ENCODE data around the gene DCDC2. TPM values are rescaled to one million over a fixed set of nuclear protein-coding genes. Genes with fewer than 3 reads are reported as not detected.

DCDC2 gene
- total RNA-seq, 1 donor from 2014 or later: 0.13 TPM

DNA sequence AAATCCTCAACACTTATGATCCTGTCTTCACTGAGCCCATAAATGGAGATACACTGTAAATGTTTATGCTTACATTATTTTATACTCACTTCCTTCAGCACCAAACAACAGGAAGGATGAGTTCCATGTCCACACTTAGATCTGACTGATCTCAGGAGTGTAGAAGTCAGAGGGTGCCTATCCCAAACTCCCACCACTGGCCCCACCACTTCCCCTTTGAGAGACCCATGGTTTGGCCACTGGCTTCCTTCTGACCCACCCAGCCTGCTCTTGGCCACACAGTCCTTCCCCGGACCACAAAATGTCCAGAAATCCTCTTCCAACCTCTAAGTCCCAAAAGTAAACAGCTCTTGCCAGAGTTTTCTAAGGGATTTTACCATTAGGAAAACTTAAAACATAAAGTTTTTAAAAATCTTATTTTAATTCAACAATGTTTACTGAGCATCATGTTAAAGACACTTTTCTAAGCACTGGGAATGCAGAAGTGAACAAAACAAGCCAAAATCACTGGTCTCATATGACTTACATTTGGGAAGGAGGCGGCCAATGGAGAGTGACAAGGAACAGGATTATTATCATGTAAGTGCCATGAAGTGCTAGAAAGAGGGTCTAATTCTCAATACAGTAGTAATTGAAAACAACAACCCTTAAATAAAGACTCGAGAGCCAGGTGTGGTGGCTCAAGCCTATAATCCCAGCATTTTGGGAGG, 128.0 kb downstream of the DCDC2 start:
- no peak for DNase-seq (ENCODE audit: low spot score)
- Mint-ChIP-seq H3K4me1 (ENCODE audit: unreplicated experiment) (peaks cover 2% of the 10 kb centered on the region), H3K36me3 (ENCODE audit: low read depth, unreplicated experiment) (no peaks in the 10 kb centered on the region), H3K27me3 (ENCODE audit: unreplicated experiment) (no peaks in the 10 kb centered on the region), H3K27ac (ENCODE audit: unreplicated experiment) (no peak overlapping the region), H3K4me3 (ENCODE audit: unreplicated experiment) (no peak overlapping the region), H3K9me3 (ENCODE audit: unreplicated experiment) (no peaks in the 10 kb centered on the region)
- TF ChIP-seq, protein P1, sequence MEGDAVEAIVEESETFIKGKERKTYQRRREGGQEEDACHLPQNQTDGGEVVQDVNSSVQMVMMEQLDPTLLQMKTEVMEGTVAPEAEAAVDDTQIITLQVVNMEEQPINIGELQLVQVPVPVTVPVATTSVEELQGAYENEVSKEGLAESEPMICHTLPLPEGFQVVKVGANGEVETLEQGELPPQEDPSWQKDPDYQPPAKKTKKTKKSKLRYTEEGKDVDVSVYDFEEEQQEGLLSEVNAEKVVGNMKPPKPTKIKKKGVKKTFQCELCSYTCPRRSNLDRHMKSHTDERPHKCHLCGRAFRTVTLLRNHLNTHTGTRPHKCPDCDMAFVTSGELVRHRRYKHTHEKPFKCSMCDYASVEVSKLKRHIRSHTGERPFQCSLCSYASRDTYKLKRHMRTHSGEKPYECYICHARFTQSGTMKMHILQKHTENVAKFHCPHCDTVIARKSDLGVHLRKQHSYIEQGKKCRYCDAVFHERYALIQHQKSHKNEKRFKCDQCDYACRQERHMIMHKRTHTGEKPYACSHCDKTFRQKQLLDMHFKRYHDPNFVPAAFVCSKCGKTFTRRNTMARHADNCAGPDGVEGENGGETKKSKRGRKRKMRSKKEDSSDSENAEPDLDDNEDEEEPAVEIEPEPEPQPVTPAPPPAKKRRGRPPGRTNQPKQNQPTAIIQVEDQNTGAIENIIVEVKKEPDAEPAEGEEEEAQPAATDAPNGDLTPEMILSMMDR (IDR thresholded peaks at IDR 0.05; ENCODE audit: unreplicated experiment): no peak

DNA sequence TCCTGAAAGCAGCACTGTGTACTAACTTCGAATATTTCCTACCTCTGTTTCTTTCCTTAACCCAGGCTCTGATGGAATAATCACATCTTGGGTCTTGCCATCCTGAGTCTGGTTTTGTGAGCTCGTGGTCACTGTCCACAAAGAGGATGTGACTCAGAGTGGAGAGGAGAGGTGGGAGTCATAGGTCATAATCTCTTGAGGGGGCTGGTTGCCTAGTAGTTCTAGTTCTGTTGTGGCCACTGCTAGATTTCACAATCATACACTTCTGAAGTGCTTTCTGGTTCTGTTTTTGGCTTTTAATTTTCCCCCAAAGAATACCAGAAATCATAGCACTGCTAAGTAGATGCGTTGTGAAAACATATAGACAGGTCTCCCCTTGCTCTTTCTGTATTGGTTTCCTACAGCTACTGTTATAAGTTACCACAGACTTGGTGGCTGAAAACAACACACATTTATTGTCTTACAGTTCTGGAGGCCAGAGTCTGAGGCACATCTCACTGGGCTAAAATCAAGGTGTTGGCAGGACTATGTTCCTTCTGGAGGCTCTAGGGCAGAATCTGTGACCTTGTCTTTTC, 129.1 kb downstream of the DCDC2 start:
- H3K4me1 Mint-ChIP-seq (ENCODE audit: unreplicated experiment): no peaks in the 10 kb centered on the region
- no peak overlapping the region for H3K4me3 Mint-ChIP-seq (ENCODE audit: unreplicated experiment)
- TF ChIP-seq, protein P1 (IDR thresholded peaks at IDR 0.05; ENCODE audit: unreplicated experiment): no peak
- H3K27me3 Mint-ChIP-seq (ENCODE audit: unreplicated experiment): no peaks in the 10 kb centered on the region
- no peaks in the 10 kb centered on the region for H3K36me3 Mint-ChIP-seq (ENCODE audit: low read depth, unreplicated experiment)
- H3K27ac Mint-ChIP-seq (ENCODE audit: unreplicated experiment): no peak overlapping the region
- no peak for DNase-seq (ENCODE audit: low spot score)
- H3K9me3 Mint-ChIP-seq (ENCODE audit: unreplicated experiment): no peaks in the 10 kb centered on the region

DNA sequence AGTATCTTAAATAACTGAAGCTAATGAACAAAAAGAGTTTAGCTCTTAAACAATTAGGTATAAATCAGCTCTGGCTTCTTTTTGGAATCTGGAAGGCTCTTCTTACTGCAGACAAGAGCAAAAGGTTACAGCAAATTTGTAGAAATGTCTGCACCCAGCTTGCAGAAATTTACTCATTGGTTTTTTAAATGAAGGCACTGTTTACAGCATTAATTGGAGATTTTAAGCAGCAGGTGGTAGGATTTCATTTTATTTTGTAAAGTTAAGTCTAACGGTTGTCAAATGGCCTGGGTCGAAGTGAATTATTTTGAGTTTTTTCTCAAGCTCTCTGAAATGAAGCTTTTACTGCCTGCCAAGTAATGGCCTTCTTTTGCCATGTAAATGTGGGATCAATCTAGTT, 129.7 kb downstream of the DCDC2 start:
- H3K4me3 Mint-ChIP-seq (ENCODE audit: unreplicated experiment): no peak overlapping the region

DNA sequence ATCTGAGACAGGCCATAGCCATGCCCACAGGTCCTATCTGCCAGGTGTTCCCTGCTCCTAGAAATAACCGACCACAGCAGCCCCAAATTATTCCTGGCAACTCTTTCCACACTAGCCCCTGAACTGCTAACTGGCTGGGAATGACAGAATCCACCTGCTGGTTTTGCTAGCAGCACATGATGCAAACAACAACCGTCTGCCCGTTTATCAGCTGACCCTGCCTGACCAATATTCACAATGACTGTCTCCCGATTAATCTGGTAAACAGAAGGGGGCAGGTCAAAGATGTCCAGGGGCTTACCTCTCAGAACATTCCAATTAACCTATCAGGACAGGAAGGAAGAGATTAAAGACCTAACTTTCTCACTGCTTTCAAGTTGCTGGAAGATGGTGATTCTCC, 130.3 kb downstream of the DCDC2 start:
- Mint-ChIP-seq H3K27me3 (ENCODE audit: unreplicated experiment) (no peaks in the 10 kb centered on the region), H3K9me3 (ENCODE audit: unreplicated experiment) (no peaks in the 10 kb centered on the region), H3K4me1 (ENCODE audit: unreplicated experiment) (no peaks in the 10 kb centered on the region), H3K27ac (ENCODE audit: unreplicated experiment) (no peak overlapping the region), H3K36me3 (ENCODE audit: low read depth, unreplicated experiment) (no peaks in the 10 kb centered on the region), H3K4me3 (ENCODE audit: unreplicated experiment) (no peak overlapping the region)
- no peak for DNase-seq (ENCODE audit: low spot score)
- TF ChIP-seq, protein P1 (IDR thresholded peaks at IDR 0.05; ENCODE audit: unreplicated experiment): no peak

More for the DNA sequence above, 129.7 kb downstream of the DCDC2 start:
- Mint-ChIP-seq H3K27me3 (ENCODE audit: unreplicated experiment) (no peaks in the 10 kb centered on the region), H3K4me1 (ENCODE audit: unreplicated experiment) (no peaks in the 10 kb centered on the region), H3K36me3 (ENCODE audit: low read depth, unreplicated experiment) (no peaks in the 10 kb centered on the region), H3K27ac (ENCODE audit: unreplicated experiment) (no peak overlapping the region), H3K9me3 (ENCODE audit: unreplicated experiment) (no peaks in the 10 kb centered on the region)
- no peak for DNase-seq (ENCODE audit: low spot score)
- TF ChIP-seq, protein P1 (IDR thresholded peaks at IDR 0.05; ENCODE audit: unreplicated experiment): no peak

DNA sequence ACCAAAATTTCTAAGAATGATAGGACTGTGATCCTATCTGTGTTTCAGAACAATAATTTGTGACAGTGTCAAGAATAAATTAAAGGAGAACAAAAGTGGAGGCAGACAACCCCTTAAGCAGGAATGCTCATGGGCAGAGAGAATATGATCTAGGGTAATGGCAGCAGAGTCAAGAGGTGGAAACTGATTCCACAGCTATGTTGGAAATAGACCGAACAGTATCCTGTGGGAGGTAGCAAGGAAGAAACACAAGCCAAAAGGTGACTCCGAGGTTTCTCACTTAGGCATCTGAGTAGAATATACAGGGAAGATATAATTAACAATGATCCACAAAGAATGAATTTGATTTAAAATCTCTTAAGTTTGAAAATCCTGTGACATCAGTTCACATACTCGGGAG, 131.3 kb downstream of the DCDC2 start:
- Mint-ChIP-seq H3K9me3 (ENCODE audit: unreplicated experiment) (no peaks in the 10 kb centered on the region), H3K36me3 (ENCODE audit: low read depth, unreplicated experiment) (no peaks in the 10 kb centered on the region), H3K4me3 (ENCODE audit: unreplicated experiment) (no peak overlapping the region), H3K4me1 (ENCODE audit: unreplicated experiment) (no peaks in the 10 kb centered on the region), H3K27ac (ENCODE audit: unreplicated experiment) (no peak overlapping the region), H3K27me3 (ENCODE audit: unreplicated experiment) (no peaks in the 10 kb centered on the region)
- TF ChIP-seq, protein P1 (IDR thresholded peaks at IDR 0.05; ENCODE audit: unreplicated experiment): no peak
- DNase-seq (ENCODE audit: low spot score): no peak
